Smooth muscle cell (in vitro differentiated cells): ENCODE data around the gene MT1G. TPM values are rescaled to one million over a fixed set of nuclear protein-coding genes. Genes with fewer than 3 reads are reported as not detected.
A peak's percentile ranks its signal among the peaks of the same experiment; 100 is the strongest.
"Not testable (repeated sequence)": the region's sequence is repeated elsewhere in the genome, so short reads cannot be mapped to it uniquely, and the experiment has no call there.

Source experiments
- DNase-seq: peaks from one replicate; lab custom pipeline; 2025; ENCODE audit not compliant: unreplicated experiment; lab: John Stamatoyannopoulos, UW
- H2AFZ ChIP-seq: fragments of 200-600 bp; sonication (generic); 2 replicates; pipeline ENCODE4 v1.6.0; 2016; ENCODE audit warnings: antibody characterized with exemption, low read depth, mild to moderate bottlenecking
- H3F3A ChIP-seq: fragments of 200-600 bp; sonication (generic); 2 replicates; pipeline ENCODE4 v1.6.0; 2017; ENCODE audit warnings: antibody characterized with exemption, low read depth
- H3K27ac ChIP-seq: fragments of 200-600 bp; sonication (generic); 2 replicates; pipeline ENCODE4 v1.5.1; 2016; ENCODE audit warnings: low read depth, mild to moderate bottlenecking
- H3K27me3 ChIP-seq: fragments of 200-600 bp; sonication (generic); 2 replicates; pipeline ENCODE4 v1.6.1; 2016; ENCODE audit warnings: low read depth, mild to moderate bottlenecking
- H3K36me3 ChIP-seq: fragments of 200-600 bp; sonication (generic); 2 replicates; pipeline ENCODE4 v1.5.1; 2016; ENCODE audit warnings: low read depth
- H3K4me1 ChIP-seq: fragments of 200-600 bp; sonication (generic); 2 replicates; pipeline ENCODE4 v1.5.1; 2016; ENCODE audit warnings: low read depth
- H3K4me2 ChIP-seq: fragments of 200-600 bp; sonication (generic); 2 replicates; pipeline ENCODE4 v1.6.0; 2016; ENCODE audit warnings: mild to moderate bottlenecking
- H3K4me3 ChIP-seq: fragments of 200-600 bp; sonication (generic); 2 replicates; pipeline ENCODE4 v1.5.1; 2016; ENCODE audit warnings: mild to moderate bottlenecking
- H3K79me2 ChIP-seq: fragments of 200-600 bp; sonication (generic); 2 replicates; pipeline ENCODE4 v1.6.0; 2016; ENCODE audit warnings: low read depth, mild to moderate bottlenecking
- H3K9ac ChIP-seq: fragments of 200-600 bp; sonication (generic); 2 replicates; pipeline ENCODE4 v1.6.0; 2016; ENCODE audit warnings: low read depth
- H3K9me3 ChIP-seq: fragments of 200-600 bp; sonication (generic); replicated peaks from 2 replicates; pipeline ENCODE4 v1.5.1; 2016; ENCODE audit warnings: low read depth
- H4K20me1 ChIP-seq: fragments of 200-600 bp; sonication (generic); 2 replicates; pipeline ENCODE4 v1.6.0; 2016; ENCODE audit warnings: low read depth
- CTCF ChIP-seq: fragments of 200-600 bp; sonication (generic); IDR thresholded peaks from 2 replicates; pipeline ENCODE4 v1.5.1; 2017; ENCODE audit warnings: borderline replicate concordance, mild to moderate bottlenecking, antibody characterized with exemption; ENCODE audit not compliant: insufficient read depth, poor library complexity, severe bottlenecking
- WGBS: methylation state at CpG from one replicate; pipeline ENCODE4 v1.1.7; 2016; ENCODE audit warnings: low lambda C conversion rate; 5-methylcytosine and 5-hydroxymethylcytosine counted together
- polyA plus RNA-seq: library from polyadenylated mRNA; unstranded; fragments of >200 nt; fragmentation: Nextera tagmentation; extraction: Ambion mirVana; gene quantifications from 2 replicates; pipeline ENCODE4 v1.2.1, GENCODE V29; 2016
- total RNA-seq: library from RNA; depleted of rRNA; stranded (reverse); fragments of >200 nt; gene quantifications from 2 replicates; pipeline ENCODE4 v1.2.3, GENCODE V29; 2014

Gene MT1G
- total and polyA plus RNA-seq, 2 experiments from 2014 or later, result not detected

GRCh38 chr16:56679818-56680217 is 12.0 kb upstream of the MT1G start:
- H3K4me2 ChIP-seq, result no peak overlapping the region
- no peak for DNase-seq

GRCh38 chr16:56679078-56679730 is 11.3 kb upstream of the MT1G start:
- Histone ChIP-seq H3K4me2 (no peak overlapping the region), H3K79me2 (no peaks in the 10 kb centered on the region), H3K36me3 (no peaks in the 10 kb centered on the region), H4K20me1 (no peaks in the 10 kb centered on the region), H3F3A (no peaks in the 10 kb centered on the region), H3K9me3 (no peaks in the 10 kb centered on the region), H3K27ac (no peak overlapping the region), H3K9ac (no peak overlapping the region), H3K4me1 (no peaks in the 10 kb centered on the region), H2AFZ (no peak overlapping the region), H3K4me3 (no peak overlapping the region), H3K27me3 (peaks cover 44% of the 10 kb centered on the region)
- 95% methylated on average over 3 of the region's 3 CpGs for WGBS
- DNase-seq, result no peak
- TF ChIP-seq CTCF, result no peak

More at GRCh38 chr16:56679818-56680217, 12.0 kb upstream of the MT1G start:
- Histone ChIP-seq H2AFZ (no peak overlapping the region), H3K27me3 (peaks cover 38% of the 10 kb centered on the region), H3K4me3 (no peak overlapping the region), H3K4me1 (no peaks in the 10 kb centered on the region), H3K27ac (no peak overlapping the region), H4K20me1 (no peaks in the 10 kb centered on the region), H3K79me2 (no peaks in the 10 kb centered on the region), H3K36me3 (no peaks in the 10 kb centered on the region), H3F3A (no peaks in the 10 kb centered on the region), H3K9ac (no peak overlapping the region), H3K9me3 (no peaks in the 10 kb centered on the region)
- 84% methylated on average over 6 of the region's 6 CpGs for WGBS
- TF ChIP-seq CTCF, result no peak

GRCh38 chr16:56677474-56677873 is 9.6 kb upstream of the MT1G start:
- no peaks in the 10 kb centered on the region for H3K36me3 ChIP-seq
- no peaks in the 10 kb centered on the region for H4K20me1 ChIP-seq
- no peaks in the 10 kb centered on the region for H3K79me2 ChIP-seq
- no peaks in the 10 kb centered on the region for H3K4me1 ChIP-seq
- H3K27me3 ChIP-seq, result peaks cover 57% of the 10 kb centered on the region
- H3K9me3 ChIP-seq, result no peaks in the 10 kb centered on the region
- WGBS, result 86% methylated on average over 3 of the region's 3 CpGs
- no peak for DNase-seq
- no peak for TF ChIP-seq CTCF
- H3K4me2 ChIP-seq, result no peak overlapping the region
- H3F3A ChIP-seq, result no peaks in the 10 kb centered on the region
- no peak overlapping the region for H2AFZ ChIP-seq
- no peak overlapping the region for H3K27ac ChIP-seq
- H3K4me3 ChIP-seq, result no peak overlapping the region
- H3K9ac ChIP-seq, result no peak overlapping the region

- Histone ChIP-seq H4K20me1 (no peaks in the 10 kb centered on the region), H3K36me3 (no peaks in the 10 kb centered on the region), H3K9ac (no peak overlapping the region), H3K27ac (no peak overlapping the region), H3K4me3 (peak overlapping the region; percentile 6), H3K9me3 (no peaks in the 10 kb centered on the region), H3K4me1 (no peaks in the 10 kb centered on the region), H3K27me3 (peaks cover 74% of the 10 kb centered on the region), H2AFZ (no peak overlapping the region), H3K4me2 (peak overlapping the region; percentile 69), H3F3A (no peaks in the 10 kb centered on the region), H3K79me2 (no peaks in the 10 kb centered on the region)
- TF ChIP-seq CTCF, result no peak
- WGBS, result 7% methylated on average over 30 of the region's 32 CpGs
- DNase-seq, result no peak
Observed at GRCh38 chr16:56675685-56676210, 7.9 kb upstream of the MT1G start.

- not testable (repeated sequence) for H3K9me3 ChIP-seq, H3K4me3 ChIP-seq, H3K36me3 ChIP-seq, H3K4me2 ChIP-seq, H3K79me2 ChIP-seq, H3K4me1 ChIP-seq, H3K9ac ChIP-seq, H4K20me1 ChIP-seq, DNase-seq, H3F3A ChIP-seq, H2AFZ ChIP-seq, H3K27ac ChIP-seq
- peaks cover 86% of the 10 kb centered on the region for H3K27me3 ChIP-seq
- 62% methylated on average over 6 of the region's 6 CpGs for WGBS
Observed at GRCh38 chr16:56674570-56674969, 6.7 kb upstream of the MT1G start.
